GM19193 (cell line): ENCODE results near the gene NUP88.
A peak's percentile ranks its signal among the peaks of the same experiment; 100 is the strongest.

Experiments
- POLR2A ChIP-seq: IDR thresholded peaks from 4 replicates; pipeline ENCODE4 v1.6.1; 2011; ENCODE audit not compliant: insufficient read depth, insufficient read length; ENCODE audit errors: extremely low read depth

Gene NUP88

GRCh38 chr17:5419356-5419958 lies at the start of gene NUP88:
TSS of gene NUP88 (minus strand) at chr17:5419662. CDS start at chr17:5419650, 12 bp downstream.
- TF ChIP-seq POLR2A, result peak; percentile 84

DNA sequence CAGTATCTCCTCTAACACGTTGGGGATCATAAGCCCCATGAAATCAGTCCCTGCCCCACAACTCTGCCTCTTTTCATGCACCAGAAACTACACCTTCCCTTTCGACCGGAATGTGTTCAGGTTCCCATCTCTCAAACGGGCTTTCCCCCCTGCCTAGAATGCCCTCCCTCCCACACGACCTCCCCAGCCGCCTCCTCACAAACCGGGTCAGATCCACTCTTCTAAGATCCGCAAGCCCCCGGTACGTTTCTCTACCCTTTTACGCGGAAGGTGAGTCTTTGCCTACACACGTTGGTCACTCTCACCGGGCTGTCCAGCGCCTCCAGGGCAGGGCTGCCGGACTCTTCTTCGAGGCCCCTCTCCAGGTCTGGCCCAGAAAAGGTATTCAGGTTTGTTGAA lies 48.6 kb upstream of the NUP88 start:
- no peak for TF ChIP-seq POLR2A

DNA sequence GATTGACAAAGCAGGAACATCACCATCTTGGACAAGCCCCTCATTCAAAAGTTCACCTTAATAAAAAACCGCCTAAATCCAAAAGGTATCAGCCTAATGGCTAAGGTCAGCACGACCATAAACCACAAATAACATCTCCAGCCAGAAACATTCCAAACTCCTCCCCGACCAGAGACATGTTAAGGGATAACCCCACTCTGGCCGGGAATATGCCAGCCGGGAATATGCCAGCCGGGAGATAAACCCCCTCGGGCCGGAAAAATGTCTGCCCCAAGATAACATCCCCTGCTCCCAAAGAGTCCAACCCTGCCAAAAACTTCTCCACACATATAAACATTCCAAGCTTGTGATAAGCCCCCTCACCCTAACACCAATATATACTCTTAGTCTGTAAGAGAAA lies 48.0 kb upstream of the NUP88 start:
- no peak for TF ChIP-seq POLR2A

DNA sequence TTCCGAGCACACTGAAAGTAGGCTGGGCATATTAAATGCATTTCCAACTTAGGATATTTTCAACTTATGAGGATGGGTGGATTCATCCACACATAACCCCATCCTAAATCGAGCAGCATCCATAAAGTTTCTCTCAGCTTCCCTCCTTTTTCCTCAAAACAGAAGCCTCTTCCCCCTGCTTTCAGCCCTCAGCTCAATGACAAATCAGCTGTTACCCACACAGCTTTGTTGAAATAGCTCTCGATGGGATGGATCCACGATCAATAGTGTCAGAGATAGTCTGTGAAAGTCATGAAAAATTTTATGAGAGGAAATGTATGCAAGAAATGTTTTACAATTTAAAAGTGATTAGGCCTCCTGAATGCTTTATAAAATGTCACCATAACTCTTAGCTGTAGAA lies 46.8 kb upstream of the NUP88 start:
- TF ChIP-seq POLR2A, result no peak

DNA sequence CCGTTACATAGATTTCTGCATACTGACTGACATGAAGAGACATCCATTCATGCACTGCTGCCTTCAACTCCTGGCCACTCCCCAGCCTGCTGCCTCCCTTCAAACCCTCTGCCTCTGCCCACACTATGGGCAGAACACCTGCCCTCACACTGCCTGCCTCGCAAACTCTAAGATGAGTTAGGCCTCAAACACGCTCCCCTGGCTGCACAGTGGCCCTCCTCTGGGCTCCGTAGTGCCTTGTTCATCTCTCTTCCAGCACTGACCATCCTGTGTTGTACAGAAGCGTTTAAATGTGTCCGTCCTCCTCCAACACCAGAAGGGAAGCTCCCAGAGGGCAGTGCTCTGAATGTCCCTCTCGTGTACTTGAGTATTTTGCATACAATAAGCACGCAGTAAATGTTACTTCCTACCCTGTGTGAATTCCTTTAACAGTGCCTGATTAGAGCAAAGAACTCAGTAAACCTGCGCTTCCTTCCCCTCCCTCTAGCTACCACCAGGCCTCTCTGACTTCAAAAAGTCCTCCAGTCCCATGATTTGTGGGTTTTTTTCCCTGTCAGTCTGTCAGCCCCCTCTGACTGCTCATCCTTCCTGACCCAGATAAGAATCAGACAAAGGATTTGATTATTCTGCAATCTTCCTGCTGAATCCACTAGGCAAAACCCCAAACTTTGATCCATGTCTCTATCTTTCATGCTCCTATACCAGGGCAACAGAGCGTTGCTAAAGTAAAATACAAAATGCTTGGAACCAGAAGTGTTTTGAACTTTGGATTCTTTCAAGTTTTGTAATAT lies 45.5 kb upstream of the NUP88 start:
- no peak for TF ChIP-seq POLR2A

GRCh38 chr17:5446786-5447185 lies 27.3 kb upstream of the NUP88 start:
- TF ChIP-seq POLR2A, result no peak

GRCh38 chr17:5444209-5444608 lies 24.7 kb upstream of the NUP88 start:
- no peak for TF ChIP-seq POLR2A

DNA sequence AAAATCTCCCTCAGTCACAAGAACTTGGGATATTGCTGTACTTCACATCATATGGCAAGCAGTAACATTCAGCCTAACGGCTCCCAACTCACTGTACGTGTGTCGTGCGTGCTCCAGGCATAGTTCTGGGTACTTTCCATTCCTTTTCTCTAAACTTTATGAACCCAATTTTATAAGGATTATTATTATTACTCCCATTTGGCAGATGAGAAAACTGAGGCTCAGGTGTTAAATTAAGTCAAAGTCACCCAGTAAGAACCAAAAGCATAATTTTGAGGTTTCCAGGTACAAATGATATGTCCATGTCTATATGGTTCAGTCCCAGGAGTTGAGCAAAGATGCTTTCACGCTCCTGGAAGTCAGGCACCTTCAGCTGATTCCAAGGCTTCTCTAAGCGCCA lies 24.3 kb upstream of the NUP88 start:
- TF ChIP-seq POLR2A, result no peak

- no peak for TF ChIP-seq POLR2A
Measured at GRCh38 chr17:5439446-5439764, 19.9 kb upstream of the NUP88 start.

DNA sequence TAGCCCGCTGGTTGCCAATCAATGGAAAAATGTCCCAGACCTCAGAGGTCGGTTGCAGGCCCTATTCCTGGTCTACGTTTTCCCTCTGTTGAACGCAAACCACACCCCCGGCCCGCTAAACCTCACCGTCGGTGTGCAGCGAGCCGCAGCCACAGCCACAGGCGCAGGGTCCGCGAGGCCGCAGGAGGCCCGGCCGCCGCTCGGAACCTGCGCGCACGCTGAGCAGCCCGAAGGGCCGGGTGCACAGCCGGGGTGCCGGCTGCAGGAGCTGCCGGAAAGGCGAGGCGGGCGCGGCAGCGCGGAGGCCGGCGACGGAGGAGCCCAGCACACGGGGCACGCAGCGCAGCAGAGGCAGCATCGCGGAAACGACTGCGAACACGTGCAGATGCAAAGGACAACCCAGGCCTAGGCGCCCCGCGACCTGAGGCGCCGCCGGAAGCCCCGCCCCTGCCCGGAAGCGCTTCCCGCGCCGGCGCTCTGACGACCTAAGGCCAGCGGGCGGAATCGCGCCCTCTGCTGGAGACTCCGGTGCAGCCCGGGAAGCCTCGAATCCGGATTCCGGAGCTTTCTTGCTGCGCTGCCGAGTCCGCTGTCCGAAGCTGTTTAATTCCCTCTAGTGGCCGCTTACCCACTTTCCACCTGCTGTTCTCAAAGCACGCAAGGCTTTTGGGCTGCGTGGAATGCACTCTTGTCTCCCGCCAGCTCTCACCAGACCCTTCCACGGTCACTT lies 19.4 kb upstream of the NUP88 start, which contains the start of gene C1QBP:
Gene C1QBP (minus strand): TSS at position 440 of the 730 bp plus-strand sequence. CDS start 82 bp downstream, at position 358.
- peak; percentile 88 for TF ChIP-seq POLR2A

DNA sequence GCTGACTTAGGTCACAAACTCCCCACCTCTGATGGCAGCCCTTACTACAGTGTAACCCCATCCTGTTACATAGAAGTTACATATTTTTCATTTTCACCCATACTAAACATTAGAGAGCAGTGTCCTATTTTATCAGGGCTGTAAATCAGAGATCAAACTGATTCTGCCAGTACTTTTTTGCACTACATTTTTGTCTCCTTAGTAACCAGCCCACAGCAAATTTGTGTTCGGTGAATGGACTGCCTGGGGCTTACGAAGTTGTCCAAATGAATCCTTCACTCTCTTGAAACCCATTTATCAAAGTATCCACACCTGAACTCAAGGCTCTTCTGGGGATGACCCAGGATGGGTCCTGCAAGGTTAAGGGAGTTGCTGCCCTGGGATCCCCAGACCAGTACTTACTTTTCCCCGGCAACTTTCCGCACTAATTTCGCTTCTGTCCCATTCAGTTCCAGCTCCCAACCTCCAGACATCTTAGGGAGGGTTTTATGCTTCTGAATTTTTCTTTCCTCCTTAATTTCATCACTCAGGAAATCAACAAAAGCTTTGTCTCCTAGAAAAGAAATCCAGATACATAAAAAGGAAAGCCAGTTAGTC lies 18.4 kb upstream of the NUP88 start:
- no peak for TF ChIP-seq POLR2A

GRCh38 chr17:5434984-5435383 lies 15.5 kb upstream of the NUP88 start:
- TF ChIP-seq POLR2A, result no peak

DNA sequence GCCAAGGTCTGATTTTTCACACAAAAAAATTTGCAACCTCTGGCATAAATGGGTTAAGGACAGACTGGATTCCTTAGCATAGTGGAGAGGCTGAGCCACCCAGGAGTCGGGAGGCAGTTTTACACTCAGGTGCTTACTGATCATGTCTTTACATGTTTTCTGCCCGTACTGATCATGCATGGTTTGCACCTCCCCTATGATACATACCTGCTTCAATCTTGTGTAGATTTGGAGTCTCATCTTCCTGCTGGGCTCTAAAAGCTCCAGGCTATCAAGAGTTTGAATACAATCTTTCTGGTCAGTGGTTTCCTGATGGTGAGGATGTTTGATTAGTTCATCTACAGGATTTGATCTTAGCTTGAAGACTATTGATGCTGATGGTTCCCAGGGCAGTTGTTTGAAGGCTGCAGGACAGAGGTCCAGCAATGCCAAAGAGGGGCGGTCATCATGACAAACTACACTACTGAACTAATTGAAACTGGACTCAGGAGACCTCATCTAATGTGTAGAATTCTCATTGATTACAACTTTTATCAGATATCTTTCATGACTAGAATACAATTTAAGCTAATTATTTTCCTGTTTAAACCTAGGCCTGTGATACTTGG lies 12.6 kb upstream of the NUP88 start:
- TF ChIP-seq POLR2A, result no peak

- no peak for TF ChIP-seq POLR2A
Measured at GRCh38 chr17:5430413-5430999, 11.0 kb upstream of the NUP88 start.
